GM21737 (cell line): ENCODE measurements around the gene LTK.
"Not testable (repeated sequence)": the region's sequence is repeated elsewhere in the genome, so short reads cannot be mapped to it uniquely, and the experiment has no call there.

Experiments
- ATAC-seq: cut with Tn5 transposase; IDR thresholded peaks from one replicate; pipeline ENCODE4 v1.9.1; 2021; ENCODE audit warnings: mild to moderate bottlenecking, moderate library complexity; ENCODE audit not compliant: unreplicated experiment

The LTK gene

GRCh38 chr15:41480396-41481140 lies 33.1 kb downstream of the LTK start:
- ATAC-seq: no peak

GRCh38 chr15:41476416-41477048 lies 37.1 kb downstream of the LTK start:
- no peak for ATAC-seq

- no peak for ATAC-seq
These were observed 38.7 kb downstream of the LTK start for GRCh38 chr15:41474941-41475340.

GRCh38 chr15:41474436-41474835 lies 39.2 kb downstream of the LTK start:
- ATAC-seq: no peak

GRCh38 chr15:41473418-41473817 lies 40.2 kb downstream of the LTK start:
- no peak for ATAC-seq

GRCh38 chr15:41469644-41470043 lies 44.0 kb downstream of the LTK start:
- ATAC-seq: not testable (repeated sequence)

GRCh38 chr15:41466711-41467110 lies 46.9 kb downstream of the LTK start:
- ATAC-seq: no peak

GRCh38 chr15:41465822-41466421 lies 47.7 kb downstream of the LTK start:
- no peak for ATAC-seq

- no peak for ATAC-seq
These were observed 48.6 kb downstream of the LTK start for GRCh38 chr15:41464889-41465580.

GRCh38 chr15:41462084-41462795 lies 51.4 kb downstream of the LTK start:
- ATAC-seq: no peak
